SH-SY5Y (cell line): ENCODE data around the gene EPB41L2.

Source experiments
- GATA2 ChIP-seq: IDR thresholded peaks from 2 replicates; pipeline ENCODE4 v1.6.1; 2011; ENCODE audit warnings: mild to moderate bottlenecking, low read depth, low read length
- GATA3 ChIP-seq: IDR thresholded peaks from 2 replicates; pipeline ENCODE4 v1.6.1; 2011; ENCODE audit warnings: low read depth, mild to moderate bottlenecking, low read length, moderate library complexity

The EPB41L2 gene

DNA sequence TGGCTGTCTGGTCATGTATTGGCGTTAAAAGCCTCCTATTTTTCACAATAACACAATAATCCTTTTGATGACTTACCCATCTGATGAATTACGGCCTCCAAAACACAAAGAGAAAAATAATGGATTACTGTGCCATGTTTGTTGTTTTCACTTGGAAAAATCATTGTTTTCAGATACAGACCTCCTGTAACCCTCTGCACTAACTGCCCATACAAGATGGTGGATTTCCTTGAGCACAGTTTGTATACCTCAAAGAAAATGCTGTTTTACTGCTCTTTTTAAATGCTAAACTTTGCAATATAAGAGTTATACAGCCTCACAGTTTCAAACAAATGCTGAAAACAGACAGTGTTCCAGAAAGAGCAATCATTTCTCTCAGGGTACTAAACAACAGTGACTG lies 174.8 kb downstream of the EPB41L2 start:
- no peak for TF ChIP-seq GATA2

GRCh38 chr6:130886966-130887365 lies 176.1 kb downstream of the EPB41L2 start:
- TF ChIP-seq GATA2 (no peak), GATA3 (no peak)

DNA sequence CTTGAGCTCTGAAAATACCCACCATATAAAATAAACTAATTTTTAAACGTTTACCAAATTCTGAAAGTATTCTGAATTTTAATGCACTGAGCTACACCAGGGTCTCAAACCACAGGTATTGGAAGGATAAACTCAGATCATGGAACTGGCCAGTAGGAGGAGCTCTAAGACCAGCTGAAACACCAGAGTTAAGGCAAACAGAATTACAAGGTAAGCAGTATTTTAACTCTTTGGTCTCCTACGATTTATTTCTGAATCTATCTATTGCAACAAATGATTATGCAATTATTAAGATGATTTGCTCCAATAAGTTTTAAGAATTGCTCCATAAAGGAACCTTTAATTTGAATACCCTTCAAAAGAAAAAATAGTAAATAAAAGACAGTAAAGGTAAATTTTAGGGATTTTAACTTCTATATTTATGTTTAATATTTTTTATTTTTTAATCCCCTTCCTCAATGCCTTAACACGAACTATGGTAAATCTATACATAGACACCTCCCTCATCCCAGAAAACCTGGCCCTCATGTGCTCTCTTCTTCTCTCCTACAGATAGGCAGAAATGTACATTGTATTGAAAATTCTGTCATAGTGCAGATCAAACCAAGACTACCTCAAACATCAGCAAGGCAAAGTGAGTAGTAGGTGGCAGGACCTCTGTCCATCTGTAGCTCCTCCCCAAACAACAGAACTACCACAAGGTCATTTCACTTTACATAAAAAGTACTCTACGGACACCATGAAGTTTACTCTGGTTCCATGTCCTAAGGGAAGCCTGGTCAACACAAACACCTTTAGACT lies 177.5 kb downstream of the EPB41L2 start:
- TF ChIP-seq GATA3 (no peak), GATA2 (no peak)

DNA sequence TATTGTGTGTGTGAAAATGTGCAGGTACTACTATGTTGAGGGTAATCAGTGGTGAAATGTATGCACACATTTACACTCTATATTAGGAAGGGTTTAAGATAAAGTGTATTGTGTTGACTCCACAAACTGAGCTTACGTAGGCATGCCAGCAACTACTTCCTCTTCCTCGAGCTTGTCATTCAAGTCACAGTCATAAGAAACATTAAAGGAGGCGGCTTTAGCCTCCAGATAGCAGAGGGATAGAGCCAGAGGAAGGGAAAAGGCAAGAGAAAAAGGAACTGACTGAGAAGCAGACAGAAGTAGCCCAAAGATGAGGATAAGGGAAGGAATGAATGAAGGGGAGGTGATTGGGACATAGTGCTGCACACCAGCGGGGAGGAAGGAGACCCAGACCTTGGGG lies 180.7 kb downstream of the EPB41L2 start:
- TF ChIP-seq GATA2 (no peak), GATA3 (no peak)

- TF ChIP-seq GATA2 (no peak), GATA3 (no peak)
Measured at GRCh38 chr6:130879826-130880225, 183.2 kb downstream of the EPB41L2 start.

GRCh38 chr6:130873746-130874145 lies 189.3 kb downstream of the EPB41L2 start:
- TF ChIP-seq GATA2 (no peak), GATA3 (no peak)

GRCh38 chr6:130872250-130873095 lies 190.6 kb downstream of the EPB41L2 start:
- TF ChIP-seq GATA3 (no peak), GATA2 (no peak; the same call in 1 of the 2 replicates)

- TF ChIP-seq GATA2 (no peak), GATA3 (no peak)
Measured at GRCh38 chr6:130870179-130870880, 192.7 kb downstream of the EPB41L2 start.

GRCh38 chr6:130869681-130870080 lies 193.4 kb downstream of the EPB41L2 start:
- no peak for TF ChIP-seq GATA3
- TF ChIP-seq GATA2: no peak

- TF ChIP-seq GATA2 (no peak), GATA3 (no peak)
Measured at GRCh38 chr6:130865793-130866192, 197.3 kb downstream of the EPB41L2 start.

DNA sequence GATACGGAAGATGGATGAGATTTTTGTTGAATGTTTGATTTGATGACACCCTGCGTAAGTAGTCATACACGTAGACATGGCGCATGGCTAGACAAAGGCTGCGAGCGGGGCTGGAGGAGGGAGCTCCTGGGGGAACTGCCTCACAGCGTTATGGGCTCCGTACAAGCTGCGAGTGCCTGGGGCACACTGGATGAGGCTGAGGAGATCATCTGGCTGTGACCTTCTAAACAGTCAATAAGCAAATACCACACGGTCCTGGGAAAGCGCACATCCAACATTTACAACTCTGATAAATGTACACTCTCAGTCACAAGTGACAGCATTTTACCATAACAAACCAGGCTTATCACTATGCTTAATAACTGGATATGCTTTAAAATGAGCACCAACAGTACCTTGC lies 198.7 kb downstream of the EPB41L2 start:
- no peak for TF ChIP-seq GATA2
- TF ChIP-seq GATA3: no peak

- no peak for TF ChIP-seq GATA2
- no peak for TF ChIP-seq GATA3
Measured at GRCh38 chr6:130863415-130864230, 199.4 kb downstream of the EPB41L2 start.

DNA sequence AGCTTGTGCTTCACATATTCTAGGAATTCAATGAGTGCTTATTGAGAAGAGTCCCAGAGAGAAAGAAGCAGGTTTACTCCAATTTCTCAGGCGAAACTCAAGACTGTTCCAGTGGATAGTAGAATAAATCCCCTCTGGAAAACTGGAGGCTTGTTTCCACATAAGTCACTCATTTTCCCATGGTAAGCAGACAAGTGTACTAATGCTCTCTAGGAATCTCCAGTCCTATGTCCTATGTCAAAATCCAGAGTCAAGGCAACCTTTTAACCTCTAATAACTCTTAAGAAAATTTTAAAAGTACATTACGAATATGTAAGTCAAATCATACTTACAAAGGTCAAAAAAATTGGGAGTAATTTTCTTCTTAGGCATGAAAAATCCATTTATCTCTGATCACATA lies 200.7 kb downstream of the EPB41L2 start:
- TF ChIP-seq GATA3 (no peak), GATA2 (no peak)
